Progenitor cell of endocrine pancreas (in vitro differentiated cells): ENCODE data around the gene SMYD1. TPM values are rescaled to one million over a fixed set of nuclear protein-coding genes. Genes with fewer than 3 reads are reported as not detected.
A peak's percentile ranks its signal among the peaks of the same experiment; 100 is the strongest.

ENCODE experiments used
- DNase-seq: peaks from one replicate; pipeline ENCODE4 v3.0.0; 2021; ENCODE audit warnings: low spot score; ENCODE audit not compliant: unreplicated experiment
- H3K27ac Mint-ChIP-seq: 2 replicates; pipeline ENCODE4 v1.8.0; 2021; ENCODE audit warnings: mild to moderate bottlenecking, moderate library complexity, mixed read lengths
- H3K27me3 Mint-ChIP-seq: 2 replicates; pipeline ENCODE4 v1.8.0; 2021; ENCODE audit warnings: mixed read lengths
- H3K36me3 Mint-ChIP-seq: 2 replicates; pipeline ENCODE4 v1.8.0; 2022; ENCODE audit warnings: mixed read lengths; ENCODE audit not compliant: insufficient read depth
- H3K4me1 Mint-ChIP-seq: 2 replicates; pipeline ENCODE4 v1.8.0; 2021; ENCODE audit warnings: low read depth, mixed read lengths
- H3K4me3 Mint-ChIP-seq: 2 replicates; pipeline ENCODE4 v1.8.0; 2021; ENCODE audit warnings: low read depth, mild to moderate bottlenecking, moderate library complexity, mixed read lengths
- H3K9me3 Mint-ChIP-seq: 2 replicates; pipeline ENCODE4 v1.8.0; 2021; ENCODE audit warnings: low read depth, mixed read lengths
- CTCF ChIP-seq: fragments of 200-600 bp; sonication (generic); IDR thresholded peaks from one replicate; pipeline ENCODE4 v1.5.0; 2021; ENCODE audit warnings: antibody characterized with exemption, mild to moderate bottlenecking; ENCODE audit not compliant: unreplicated experiment
- total RNA-seq: library from RNA; stranded (reverse); gene quantifications from 2 replicates; pipeline ENCODE4 v1.2.1, GENCODE V29; 2021

The SMYD1 gene
- total RNA-seq, 1 donor from 2014 or later = not detected

GRCh38 chr2:88125344-88125923 lies 57.8 kb downstream of the SMYD1 start:
- peaks cover 5% of the 10 kb centered on the region for H3K27me3 Mint-ChIP-seq

GRCh38 chr2:88125924-88126771 lies 58.5 kb downstream of the SMYD1 start:
- Mint-ChIP-seq H3K27ac (no peak overlapping the region), H3K4me1 (peaks cover 31% of the 10 kb centered on the region), H3K27me3 (peaks cover 5% of the 10 kb centered on the region), H3K9me3 (no peaks in the 10 kb centered on the region), H3K36me3 (no peaks in the 10 kb centered on the region), H3K4me3 (no peak overlapping the region)
- no peak for DNase-seq
- TF ChIP-seq CTCF = no peak

More at GRCh38 chr2:88125344-88125923, 57.8 kb downstream of the SMYD1 start:
- Mint-ChIP-seq H3K9me3 (no peaks in the 10 kb centered on the region), H3K4me1 (peaks cover 26% of the 10 kb centered on the region), H3K4me3 (no peak overlapping the region), H3K27ac (no peak overlapping the region), H3K36me3 (no peaks in the 10 kb centered on the region)
- no peak for TF ChIP-seq CTCF
- no peak for DNase-seq

GRCh38 chr2:88126772-88127637 lies 59.4 kb downstream of the SMYD1 start:
- Mint-ChIP-seq H3K4me1 (peaks cover 38% of the 10 kb centered on the region), H3K27me3 (peaks cover 5% of the 10 kb centered on the region), H3K27ac (no peak overlapping the region), H3K36me3 (no peaks in the 10 kb centered on the region), H3K4me3 (no peak overlapping the region), H3K9me3 (no peaks in the 10 kb centered on the region)
- DNase-seq = no peak
- TF ChIP-seq CTCF = no peak

DNA sequence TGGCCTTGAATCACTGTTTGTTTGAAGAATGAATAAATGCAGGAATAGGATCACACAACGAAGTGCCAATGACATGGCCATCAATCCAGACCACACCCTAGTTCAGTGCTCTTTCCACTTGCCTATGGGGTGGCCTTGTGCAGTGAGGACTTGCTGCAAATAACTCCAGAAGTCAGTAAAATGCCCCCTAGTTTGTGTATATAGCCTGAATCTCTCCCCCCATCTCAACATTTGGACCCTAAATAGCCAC lies 59.9 kb downstream of the SMYD1 start:
- Mint-ChIP-seq H3K27ac (peak overlapping the region; percentile 65), H3K4me3 (peak overlapping the region; percentile 19), H3K4me1 (peaks cover 38% of the 10 kb centered on the region), H3K27me3 (peaks cover 5% of the 10 kb centered on the region), H3K9me3 (no peaks in the 10 kb centered on the region), H3K36me3 (no peaks in the 10 kb centered on the region)
- no peak for DNase-seq
- TF ChIP-seq CTCF = no peak

- peak within 1 kb of the TSS; percentile 19 for H3K4me3 Mint-ChIP-seq
- no peak for DNase-seq
- H3K9me3 Mint-ChIP-seq = no peaks in the 10 kb centered on the region
- peaks cover 38% of the 10 kb centered on the region for H3K4me1 Mint-ChIP-seq
- peak within 1 kb of the TSS; percentile 65 for H3K27ac Mint-ChIP-seq
- no peaks in the 10 kb centered on the region for H3K36me3 Mint-ChIP-seq
- peaks cover 5% of the 10 kb centered on the region for H3K27me3 Mint-ChIP-seq
- no peak for TF ChIP-seq CTCF
Measured at GRCh38 chr2:88127888-88128653, 60.4 kb downstream of the SMYD1 start, which contains the start of gene FABP1. Gene FABP1 (minus strand): TSS chr2:88128062. CDS start chr2:88128017, 45 bp downstream.
